ENCODE data around the gene PLA2G2F.

DNA sequence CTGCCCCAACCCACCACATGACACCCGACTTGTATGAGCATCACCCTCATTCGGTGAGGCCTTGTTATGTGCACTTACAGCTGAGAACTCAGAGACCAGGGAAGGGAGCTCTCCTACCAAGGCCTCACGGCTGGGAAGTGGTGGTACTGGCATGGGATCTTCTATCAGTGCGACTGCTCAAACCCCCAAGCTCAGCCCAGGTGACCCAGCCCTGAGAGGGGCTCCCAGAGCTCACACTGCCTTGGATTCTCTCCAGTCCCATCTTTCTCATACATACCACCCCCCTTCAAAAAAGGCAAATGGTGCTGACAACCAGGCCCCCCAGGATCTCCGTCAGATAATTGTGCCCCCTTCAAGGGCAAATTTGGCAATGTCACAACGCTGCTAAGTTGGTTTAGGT, 777 bp upstream of the PLA2G2F start:
- no peak for TF ChIP-seq POLR2A (IDR thresholded peaks at IDR 0.05; ENCODE audit: low read length)
- TF ChIP-seq GATA1 (IDR thresholded peaks at IDR 0.05; ENCODE audit: low read depth, low read length): no peak

All from erythroblast (primary cell).